Testis (tissue), 3 donors: ENCODE measurements around the gene TYK2. TPM values are rescaled to one million over a fixed set of nuclear protein-coding genes. Genes with fewer than 3 reads are reported as not detected.

Source experiments
- DNase-seq: peaks from one replicate; pipeline ENCODE4 v3.0.0-alpha.2; 2019
- H3K27ac ChIP-seq, 2 donors: fragments of 200-600 bp; sonication (generic); one replicate each; pipeline ENCODE4 v1.5.1; 2019
- H3K27me3 ChIP-seq: fragments of 200-600 bp; sonication (generic); one replicate; pipeline ENCODE4 v1.5.1; 2019
- H3K36me3 ChIP-seq: fragments of 200-600 bp; sonication (generic); one replicate; pipeline ENCODE4 v1.5.1; 2017; ENCODE audit warnings: low read depth; ENCODE audit errors: missing control alignments
- H3K4me1 ChIP-seq: fragments of 200-600 bp; sonication (generic); one replicate; pipeline ENCODE4 v1.5.1; 2019
- H3K4me3 ChIP-seq, 2 donors: fragments of 200-600 bp; sonication (generic); one replicate each; pipeline ENCODE4 v1.5.1; 2017 to 2019
- H3K9me3 ChIP-seq: fragments of 200-600 bp; sonication (generic); one replicate; pipeline ENCODE4 v1.5.1; 2017
- POLR2A ChIP-seq: fragments of 450-650 bp; IDR thresholded peaks from one replicate; pipeline ENCODE4 v1.6.1; 2017; ENCODE audit warnings: antibody characterized with exemption, mild to moderate bottlenecking, moderate library complexity
- WGBS, 2 donors: methylation state at CpG; one replicate each; pipeline ENCODE4 v1.1.5; 2018; 5-methylcytosine and 5-hydroxymethylcytosine counted together
- intact Hi-C: fragments of 100-400 bp; cut with DNase I; formaldehyde crosslinking; loops from one replicate; pipeline ENCODE4 v1.15.1; 2023; ENCODE audit warnings: low total_unique reads
- polyA plus RNA-seq: library from polyadenylated mRNA; stranded (reverse); fragments of 350-450 nt; fragmentation: Illumina TruSeq; extraction: RNeasy Lipid Tissue Mini Kit (QIAGEN cat#74804); gene quantifications from one replicate; pipeline ENCODE4 v1.2.3, GENCODE V29; 2014; ENCODE audit warnings: low read depth, low replicate concordance; ENCODE audit not compliant: insufficient read depth
- total RNA-seq, 2 donors: library from RNA; depleted of rRNA; stranded (reverse); fragments of >200 nt; gene quantifications; one replicate each; pipeline ENCODE4 v1.2.3, GENCODE V29; 2016
- TF ChIP-seq, protein P1 (sequence below), 3 experiments: fragments of 450-650 bp in 2 of 3; fragments of 200-600 bp in 1 of 3; sonication (generic) in 1 of 3; IDR thresholded peaks; one replicate each; pipeline ENCODE4 v1.5.1; 2016 to 2019; ENCODE audit warnings: antibody characterized with exemption in 3 of 3, mild to moderate bottlenecking in 2 of 3, moderate library complexity in 1 of 3

The TYK2 gene
- total and polyA plus RNA-seq, 3 donors from 2014 or later, result 47.6 to 113 (median 112) TPM

DNA sequence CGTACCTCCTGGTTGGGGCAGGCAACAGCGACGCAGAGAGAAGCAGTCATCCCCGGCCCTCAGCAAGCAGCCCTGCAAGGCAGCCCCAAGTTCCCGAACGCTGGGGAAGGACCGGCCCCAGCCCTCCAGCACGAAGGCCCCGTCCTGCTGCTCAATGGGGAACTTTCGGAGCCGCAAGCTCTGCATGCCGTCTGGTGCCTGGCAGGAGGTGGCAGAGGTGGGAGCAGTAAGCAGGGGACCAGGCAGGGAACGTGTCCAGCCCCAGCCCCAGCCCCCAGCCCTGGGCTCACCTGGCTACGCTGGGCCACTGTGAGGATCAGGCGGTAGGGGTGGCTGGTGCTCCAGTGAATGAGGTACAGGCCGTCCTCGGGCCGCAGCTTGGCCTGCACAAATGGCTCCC, 18.1 kb downstream of the TYK2 start:
- no peaks in the 10 kb centered on the region for H3K4me1 ChIP-seq
- H3K27ac ChIP-seq, result no peak overlapping the region
- no peak overlapping the region for H3K4me3 ChIP-seq
- TF ChIP-seq, protein P1, sequence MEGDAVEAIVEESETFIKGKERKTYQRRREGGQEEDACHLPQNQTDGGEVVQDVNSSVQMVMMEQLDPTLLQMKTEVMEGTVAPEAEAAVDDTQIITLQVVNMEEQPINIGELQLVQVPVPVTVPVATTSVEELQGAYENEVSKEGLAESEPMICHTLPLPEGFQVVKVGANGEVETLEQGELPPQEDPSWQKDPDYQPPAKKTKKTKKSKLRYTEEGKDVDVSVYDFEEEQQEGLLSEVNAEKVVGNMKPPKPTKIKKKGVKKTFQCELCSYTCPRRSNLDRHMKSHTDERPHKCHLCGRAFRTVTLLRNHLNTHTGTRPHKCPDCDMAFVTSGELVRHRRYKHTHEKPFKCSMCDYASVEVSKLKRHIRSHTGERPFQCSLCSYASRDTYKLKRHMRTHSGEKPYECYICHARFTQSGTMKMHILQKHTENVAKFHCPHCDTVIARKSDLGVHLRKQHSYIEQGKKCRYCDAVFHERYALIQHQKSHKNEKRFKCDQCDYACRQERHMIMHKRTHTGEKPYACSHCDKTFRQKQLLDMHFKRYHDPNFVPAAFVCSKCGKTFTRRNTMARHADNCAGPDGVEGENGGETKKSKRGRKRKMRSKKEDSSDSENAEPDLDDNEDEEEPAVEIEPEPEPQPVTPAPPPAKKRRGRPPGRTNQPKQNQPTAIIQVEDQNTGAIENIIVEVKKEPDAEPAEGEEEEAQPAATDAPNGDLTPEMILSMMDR (IDR thresholded peaks at IDR 0.05), result no peak
- TF ChIP-seq POLR2A, result no peak
- no peaks in the 10 kb centered on the region for H3K9me3 ChIP-seq
- intact Hi-C loops, result no loop called here
- DNase-seq, result no peak
- WGBS, 2 donors, result 90 to 96% methylated on average over 17 to 18 of the region's 18 CpGs
- no peaks in the 10 kb centered on the region for H3K36me3 ChIP-seq
- no peaks in the 10 kb centered on the region for H3K27me3 ChIP-seq

DNA sequence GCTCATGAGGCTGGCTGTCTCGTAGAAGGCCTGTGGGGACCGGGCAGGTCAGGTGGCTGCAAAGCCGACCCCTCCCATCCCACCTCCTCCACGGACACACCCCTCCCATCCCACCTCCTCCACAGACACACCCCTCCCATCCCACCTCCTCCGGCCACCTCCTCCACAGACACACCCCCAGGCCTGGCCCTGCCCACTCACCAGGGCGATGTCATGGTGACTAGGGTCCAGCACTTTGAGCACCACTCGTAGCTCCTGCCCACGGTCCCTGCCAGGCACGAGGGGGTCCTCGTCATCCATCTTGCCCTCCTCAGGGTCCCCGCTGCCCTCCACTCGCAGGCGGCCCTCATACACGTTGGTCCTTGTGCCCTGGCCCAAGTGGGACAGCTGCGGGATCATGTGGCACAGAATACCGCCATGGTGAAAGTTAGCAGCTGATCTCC, 18.8 kb downstream of the TYK2 start:
- TF ChIP-seq POLR2A, result no peak
- TF ChIP-seq, protein P1 (IDR thresholded peaks at IDR 0.05), result no peak
- Histone ChIP-seq H3K27me3 (no peaks in the 10 kb centered on the region), H3K36me3 (no peaks in the 10 kb centered on the region), H3K4me3 (no peak overlapping the region), H3K4me1 (no peaks in the 10 kb centered on the region), H3K9me3 (no peaks in the 10 kb centered on the region), H3K27ac (no peak overlapping the region)
- DNase-seq, result no peak
- intact Hi-C loops, result no loop called here
- 82 to 87% methylated on average over 14 to 16 of the region's 16 CpGs for WGBS, 2 donors

DNA sequence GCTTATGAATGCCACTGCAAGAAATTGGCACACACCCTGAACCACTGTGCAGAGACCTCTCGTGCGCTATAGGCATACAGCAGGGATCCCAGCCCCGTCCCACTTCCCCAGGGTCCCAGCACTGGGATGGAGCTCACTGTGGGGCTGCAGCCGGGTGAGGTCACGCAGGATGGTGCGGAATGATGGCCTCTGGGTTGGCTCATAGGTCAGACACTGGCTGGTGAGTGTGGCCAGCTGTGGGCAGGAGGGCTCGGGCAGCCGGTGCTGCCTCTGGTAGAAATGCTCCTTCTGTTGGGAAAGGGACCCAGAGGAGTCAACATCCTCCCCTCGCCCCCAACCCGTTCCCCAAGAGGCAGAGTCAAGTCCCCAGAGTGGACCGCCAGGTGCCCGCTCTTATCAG, 23.9 kb downstream of the TYK2 start:
- intact Hi-C loops, result no loop called here
- no peaks in the 10 kb centered on the region for H3K36me3 ChIP-seq
- WGBS, 2 donors, result 88 to 97% methylated on average over 9 to 12 of the region's 12 CpGs
- DNase-seq, result no peak
- TF ChIP-seq POLR2A, result no peak
- TF ChIP-seq, protein P1 (IDR thresholded peaks at IDR 0.05), result no peak
- no peak overlapping the region for H3K4me3 ChIP-seq
- H3K9me3 ChIP-seq, result no peaks in the 10 kb centered on the region
- no peaks in the 10 kb centered on the region for H3K27me3 ChIP-seq
- no peak overlapping the region for H3K27ac ChIP-seq
- peaks cover 4% of the 10 kb centered on the region for H3K4me1 ChIP-seq

DNA sequence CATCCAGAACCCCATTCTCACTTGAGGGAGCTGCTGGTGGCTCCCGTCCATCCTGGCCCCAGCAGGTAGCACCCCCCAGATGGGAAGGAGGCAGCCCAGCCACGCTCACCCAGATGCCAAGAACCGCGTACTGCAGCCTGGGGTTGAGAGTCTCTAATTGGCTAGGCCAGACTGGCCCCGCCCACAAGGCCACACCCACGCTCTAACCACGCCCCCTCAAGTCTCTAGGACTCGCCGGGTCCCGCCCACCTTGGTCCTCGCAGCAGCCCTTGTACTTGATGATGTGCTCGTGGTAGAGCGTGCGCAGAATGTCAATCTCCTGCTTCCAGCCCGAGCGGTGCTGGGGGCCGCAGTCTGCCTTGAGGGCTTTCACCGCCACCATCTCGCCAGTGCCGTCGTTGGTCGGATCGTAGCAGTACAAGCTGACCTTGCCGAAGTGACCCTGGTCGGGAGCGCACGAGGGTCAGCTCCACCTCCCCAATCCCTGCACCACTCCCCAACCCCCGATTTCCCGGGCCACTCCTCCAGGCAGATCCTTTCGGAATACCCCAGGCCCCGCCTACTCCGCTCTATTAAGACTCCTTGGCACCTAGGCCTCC, 26.5 kb downstream of the TYK2 start:
- no peak overlapping the region for H3K27ac ChIP-seq
- H3K4me3 ChIP-seq, result peak overlapping the region in 1 of 2 donors; percentile 27
- intact Hi-C loops, result no loop called here
- TF ChIP-seq POLR2A, result no peak
- TF ChIP-seq, protein P1 (IDR thresholded peaks at IDR 0.05), result no peak
- peak; percentile 86 for DNase-seq
- no peaks in the 10 kb centered on the region for H3K27me3 ChIP-seq
- H3K36me3 ChIP-seq, result no peaks in the 10 kb centered on the region
- H3K9me3 ChIP-seq, result no peaks in the 10 kb centered on the region
- WGBS, 2 donors, result 59 to 67% methylated on average over 11 to 32 of the region's 32 CpGs
- H3K4me1 ChIP-seq, result peaks cover 4% of the 10 kb centered on the region
